ENCODE results near the gene SCGB1A1. TPM values are rescaled to one million over a fixed set of nuclear protein-coding genes. Genes with fewer than 3 reads are reported as not detected.
A peak's percentile ranks its signal among the peaks of the same experiment; 100 is the strongest.

SCGB1A1 gene
- total RNA-seq, 3 donors from 2014 or later: not detected

DNA sequence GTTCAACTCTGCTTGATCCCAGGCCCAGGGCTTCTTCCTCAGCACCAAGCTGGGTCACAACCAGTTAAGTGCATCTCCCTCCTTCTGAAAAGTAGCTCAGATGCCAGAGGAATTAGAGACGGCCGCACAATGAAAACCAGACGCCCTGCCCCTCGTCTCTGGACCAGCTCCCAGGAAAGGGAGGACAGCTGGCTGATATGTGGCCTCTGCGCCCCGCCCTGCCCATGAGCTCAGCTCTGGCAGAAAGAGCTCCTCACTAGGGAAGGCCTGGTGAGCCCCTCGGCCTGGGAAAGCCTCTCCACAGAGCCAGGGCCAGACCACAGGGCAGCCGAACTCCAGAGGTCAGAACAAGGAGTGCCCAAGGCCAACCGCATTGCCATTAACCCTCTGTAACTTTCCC is 18.1 kb upstream of the SCGB1A1 start:
- intact Hi-C loops (cut with DNase I; ENCODE audit: low total_unique reads): no loop called here
- peaks cover 18 to 39% of the 10 kb centered on the region in 2 donors for H3K4me1 ChIP-seq

DNA sequence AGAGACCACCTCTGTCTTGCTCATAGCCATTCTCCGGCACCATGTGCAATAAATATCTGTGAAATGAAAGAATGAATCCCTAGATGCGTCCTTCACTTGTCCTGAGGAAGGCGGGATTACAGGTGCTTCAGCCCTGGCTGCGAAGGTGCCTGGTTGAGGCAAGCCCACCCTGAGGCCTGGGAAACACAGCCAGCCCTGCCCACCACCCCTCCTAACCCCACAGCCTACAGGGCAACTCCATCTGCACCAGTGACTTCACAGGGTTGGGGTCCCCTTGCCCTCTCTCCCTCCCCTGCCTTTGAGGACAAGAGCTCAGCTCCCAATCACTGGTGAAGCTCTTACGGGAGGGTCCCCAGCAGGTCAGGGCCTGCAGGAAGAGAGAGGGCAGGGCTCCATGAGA is 17.5 kb upstream of the SCGB1A1 start:
- no peak for DNase-seq (ENCODE audit: low spot score in 2 of 2)
- no peaks in the 10 kb centered on the region for H3K27me3 ChIP-seq
- no peaks in the 10 kb centered on the region for H3K9me3 ChIP-seq
- peaks cover 18 to 39% of the 10 kb centered on the region in 2 donors for H3K4me1 ChIP-seq
- TF ChIP-seq, protein P1, sequence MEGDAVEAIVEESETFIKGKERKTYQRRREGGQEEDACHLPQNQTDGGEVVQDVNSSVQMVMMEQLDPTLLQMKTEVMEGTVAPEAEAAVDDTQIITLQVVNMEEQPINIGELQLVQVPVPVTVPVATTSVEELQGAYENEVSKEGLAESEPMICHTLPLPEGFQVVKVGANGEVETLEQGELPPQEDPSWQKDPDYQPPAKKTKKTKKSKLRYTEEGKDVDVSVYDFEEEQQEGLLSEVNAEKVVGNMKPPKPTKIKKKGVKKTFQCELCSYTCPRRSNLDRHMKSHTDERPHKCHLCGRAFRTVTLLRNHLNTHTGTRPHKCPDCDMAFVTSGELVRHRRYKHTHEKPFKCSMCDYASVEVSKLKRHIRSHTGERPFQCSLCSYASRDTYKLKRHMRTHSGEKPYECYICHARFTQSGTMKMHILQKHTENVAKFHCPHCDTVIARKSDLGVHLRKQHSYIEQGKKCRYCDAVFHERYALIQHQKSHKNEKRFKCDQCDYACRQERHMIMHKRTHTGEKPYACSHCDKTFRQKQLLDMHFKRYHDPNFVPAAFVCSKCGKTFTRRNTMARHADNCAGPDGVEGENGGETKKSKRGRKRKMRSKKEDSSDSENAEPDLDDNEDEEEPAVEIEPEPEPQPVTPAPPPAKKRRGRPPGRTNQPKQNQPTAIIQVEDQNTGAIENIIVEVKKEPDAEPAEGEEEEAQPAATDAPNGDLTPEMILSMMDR (IDR thresholded peaks at IDR 0.05): no peak
- no peak for TF ChIP-seq POLR2A (IDR thresholded peaks at IDR 0.05)
- TF ChIP-seq POLR2AphosphoS5 (IDR thresholded peaks at IDR 0.05): no peak
- intact Hi-C loops (cut with DNase I; ENCODE audit: low total_unique reads): no loop called here
- H3K36me3 ChIP-seq: no peaks in the 10 kb centered on the region
- peak overlapping the region in 1 of 3 donors; percentile 49 for H3K4me3 ChIP-seq
- H3K27ac ChIP-seq: peak overlapping the region; percentile 89 to 97

More for the DNA sequence above, 18.1 kb upstream of the SCGB1A1 start:
- no peaks in the 10 kb centered on the region for H3K9me3 ChIP-seq
- peak overlapping the region; percentile 89 to 97 for H3K27ac ChIP-seq
- peak; percentile 58 to 69 for DNase-seq (ENCODE audit: low spot score in 2 of 2)
- no peaks in the 10 kb centered on the region for H3K36me3 ChIP-seq
- no peak overlapping the region for H3K4me3 ChIP-seq
- TF ChIP-seq, protein P1 (IDR thresholded peaks at IDR 0.05): no peak
- peak in 1 of 3 donors; percentile 74 for TF ChIP-seq POLR2AphosphoS5 (IDR thresholded peaks at IDR 0.05)
- H3K27me3 ChIP-seq: no peaks in the 10 kb centered on the region

DNA sequence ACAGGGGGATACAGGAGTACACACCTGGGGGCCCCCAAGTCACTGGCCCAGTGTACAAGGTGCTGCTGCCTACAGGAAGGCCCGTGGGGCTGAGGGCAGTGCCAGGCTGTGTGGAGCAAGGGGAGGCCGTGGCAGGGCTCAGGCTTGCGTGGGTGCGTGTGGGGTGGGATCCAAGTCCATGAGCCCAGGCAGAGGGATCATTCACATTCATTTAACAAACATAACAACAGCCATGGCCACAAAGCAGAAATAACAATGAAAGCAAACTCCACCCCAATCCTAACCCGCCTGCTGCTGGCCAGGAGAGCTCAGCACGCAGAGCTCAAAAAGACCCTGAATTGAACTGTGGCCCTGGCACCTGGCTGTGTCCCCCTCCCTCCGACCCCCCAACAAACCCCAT is 17.0 kb upstream of the SCGB1A1 start:
- Histone ChIP-seq H3K27ac (peak overlapping the region; percentile 89 to 97), H3K4me3 (peak overlapping the region in 2 of 3 donors; percentile 31 to 49), H3K4me1 (peaks cover 18 to 39% of the 10 kb centered on the region in 2 donors), H3K9me3 (no peaks in the 10 kb centered on the region), H3K27me3 (no peaks in the 10 kb centered on the region), H3K36me3 (no peaks in the 10 kb centered on the region)
- DNase-seq (ENCODE audit: low spot score in 2 of 2): peak in 1 of 2 donors; percentile 63
- intact Hi-C loops (cut with DNase I; ENCODE audit: low total_unique reads): no loop called here
- TF ChIP-seq, protein P1 (IDR thresholded peaks at IDR 0.05): no peak
- no peak for TF ChIP-seq POLR2A (IDR thresholded peaks at IDR 0.05)
- no peak for TF ChIP-seq POLR2AphosphoS5 (IDR thresholded peaks at IDR 0.05)

DNA sequence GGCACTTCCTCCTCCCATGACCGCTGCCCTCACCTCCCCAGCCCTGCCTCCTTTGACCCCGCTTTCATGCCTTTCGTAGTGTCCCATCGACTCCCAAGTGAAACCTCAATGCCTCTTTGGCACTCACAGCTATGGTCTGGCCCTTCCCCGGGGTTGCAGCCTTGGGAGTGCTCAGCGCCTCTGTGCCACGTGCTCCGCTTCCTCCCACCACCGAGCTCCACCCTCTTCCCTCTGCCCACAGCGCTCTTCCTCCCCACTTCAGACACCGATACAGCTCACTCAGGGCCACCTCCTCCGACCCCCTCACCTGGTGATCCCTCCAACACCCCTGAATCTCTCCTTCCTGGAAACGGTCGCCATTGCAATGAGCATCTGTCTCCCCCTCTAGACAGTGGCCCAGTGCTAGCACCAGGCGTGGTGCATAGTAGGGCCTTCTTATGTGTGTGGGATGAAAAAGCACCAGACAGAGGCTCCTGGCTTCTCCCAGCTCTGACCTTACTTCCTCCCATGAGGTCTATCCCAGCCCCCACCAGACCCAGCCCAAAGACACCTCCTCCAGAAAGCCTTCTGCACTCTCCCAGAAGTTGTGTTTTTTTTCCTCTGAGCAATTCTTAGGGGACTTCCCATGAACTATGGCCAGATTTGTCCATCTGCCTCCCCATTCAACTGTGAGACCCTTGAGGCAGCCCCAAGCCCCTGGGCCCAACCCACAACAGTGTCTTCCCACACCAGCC is 16.4 kb upstream of the SCGB1A1 start:
- no peaks in the 10 kb centered on the region for H3K9me3 ChIP-seq
- DNase-seq (ENCODE audit: low spot score in 2 of 2): peak; percentile 60 to 74
- H3K27ac ChIP-seq: peak overlapping the region; percentile 89 to 97
- H3K27me3 ChIP-seq: no peaks in the 10 kb centered on the region
- TF ChIP-seq, protein P1 (IDR thresholded peaks at IDR 0.05): no peak
- peaks cover 18 to 39% of the 10 kb centered on the region in 2 donors for H3K4me1 ChIP-seq
- no peaks in the 10 kb centered on the region for H3K36me3 ChIP-seq
- peak overlapping the region in 2 of 3 donors; percentile 31 to 49 for H3K4me3 ChIP-seq
- intact Hi-C loops (cut with DNase I; ENCODE audit: low total_unique reads): no loop called here

DNA sequence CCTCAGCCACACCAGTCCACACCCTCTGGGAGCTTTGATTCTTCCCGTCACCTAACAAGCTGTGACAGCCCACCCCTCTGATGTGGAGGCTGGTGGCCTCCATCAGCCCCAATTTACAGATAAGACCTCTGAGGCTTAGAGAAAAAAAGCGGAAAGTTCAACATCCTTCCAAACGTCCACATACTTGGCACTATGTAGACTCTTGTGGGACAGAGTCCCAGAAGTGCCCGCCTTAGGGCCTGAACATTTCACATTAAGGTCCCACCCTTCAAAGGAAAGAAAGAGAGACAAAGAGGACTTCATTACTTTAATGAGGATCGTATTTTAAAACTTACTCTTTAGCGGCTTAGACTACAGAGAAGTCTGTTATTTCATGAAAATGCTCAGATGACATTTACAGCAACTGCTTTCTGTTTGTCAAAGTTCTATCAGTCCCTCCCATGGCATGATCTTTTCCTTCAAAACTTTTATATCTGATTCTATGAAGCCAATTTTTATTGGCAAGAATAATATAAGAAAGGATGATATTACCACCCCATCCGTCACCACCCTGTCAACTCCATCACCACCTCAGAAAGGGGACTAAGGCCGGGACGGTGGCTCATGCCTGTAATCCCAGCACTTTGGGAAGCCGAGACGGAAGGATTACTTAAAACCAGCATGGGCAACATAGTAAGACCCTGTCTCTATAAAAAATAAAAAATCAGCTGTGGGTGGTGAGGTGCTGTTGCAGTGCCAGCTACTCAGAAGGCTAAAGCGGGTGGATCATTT is 15.7 kb upstream of the SCGB1A1 start:
- Histone ChIP-seq H3K9me3 (no peaks in the 10 kb centered on the region), H3K4me3 (no peak overlapping the region), H3K27ac (peak overlapping the region; percentile 89 to 97), H3K36me3 (no peaks in the 10 kb centered on the region), H3K4me1 (peaks cover 18 to 39% of the 10 kb centered on the region in 2 donors), H3K27me3 (no peaks in the 10 kb centered on the region)
- DNase-seq (ENCODE audit: low spot score in 2 of 2): peak in 1 of 2 donors; percentile 73
- intact Hi-C loops (cut with DNase I; ENCODE audit: low total_unique reads): no loop called here
- TF ChIP-seq POLR2AphosphoS5 (IDR thresholded peaks at IDR 0.05) (no peak), POLR2A (IDR thresholded peaks at IDR 0.05) (no peak)
- TF ChIP-seq, protein P1 (IDR thresholded peaks at IDR 0.05): no peak

Data from breast epithelium (tissue), 4 donors.